Breast epithelium (tissue), 3 donors: ENCODE data around the gene CAPN11.

Source experiments
- CTCF ChIP-seq, 3 donors: fragments of 450-650 bp; IDR thresholded peaks; one replicate each; pipeline ENCODE4 v1.5.1; 2016 to 2017; ENCODE audit warnings: antibody characterized with exemption in 3 of 3, mild to moderate bottlenecking in 3 of 3, moderate library complexity in 3 of 3
- POLR2A ChIP-seq: fragments of 450-650 bp; IDR thresholded peaks from one replicate; pipeline ENCODE4 v1.6.1; 2016; ENCODE audit warnings: antibody characterized with exemption, mild to moderate bottlenecking, moderate library complexity
- POLR2AphosphoS5 ChIP-seq, 3 donors: sonication (generic); formaldehyde crosslinking; IDR thresholded peaks; one replicate each; pipeline ENCODE4 v1.6.1; 2017; ENCODE audit warnings: antibody characterized with exemption in 3 of 3

GRCh38 chr6:44120692-44121443, 37.8 kb upstream of the CAPN11 start:
- TF ChIP-seq POLR2A = no peak
- no peak for TF ChIP-seq CTCF (IDR thresholded peaks at IDR 0.05)
- TF ChIP-seq POLR2AphosphoS5 (IDR thresholded peaks at IDR 0.05) = no peak
